Measurements from ENCODE around the gene UQCR10.

UQCR10 gene

GRCh38 chr22:29799217-29799680 is 32.1 kb downstream of the UQCR10 start:
- no peak for DNase-seq

GRCh38 chr22:29801153-29801552 is 34.0 kb downstream of the UQCR10 start:
- DNase-seq = no peak

GRCh38 chr22:29801796-29802195 is 34.6 kb downstream of the UQCR10 start:
- DNase-seq = no peak

- DNase-seq = no peak
These were observed 36.0 kb downstream of the UQCR10 start for GRCh38 chr22:29803190-29803589.

GRCh38 chr22:29804985-29805384 is 37.8 kb downstream of the UQCR10 start:
- DNase-seq = no peak

- no peak for DNase-seq
These were observed 39.0 kb downstream of the UQCR10 start for GRCh38 chr22:29806196-29806595.

- no peak for DNase-seq
These were observed 43.0 kb downstream of the UQCR10 start for GRCh38 chr22:29810216-29810615.

GRCh38 chr22:29811377-29811776 is 44.2 kb downstream of the UQCR10 start:
- no peak for DNase-seq

GRCh38 chr22:29813126-29813525 is 46.0 kb downstream of the UQCR10 start:
- DNase-seq = no peak

GRCh38 chr22:29813563-29813962 is 46.4 kb downstream of the UQCR10 start:
- no peak for DNase-seq

GRCh38 chr22:29814003-29814402 is 46.8 kb downstream of the UQCR10 start:
- no peak for DNase-seq

GRCh38 chr22:29815580-29815979 is 48.4 kb downstream of the UQCR10 start:
- DNase-seq = no peak

- no peak for DNase-seq
These were observed 49.0 kb downstream of the UQCR10 start for GRCh38 chr22:29816128-29816527.

- DNase-seq = no peak
These were observed 49.4 kb downstream of the UQCR10 start for GRCh38 chr22:29816539-29816938.

- DNase-seq = no peak
These were observed 49.8 kb downstream of the UQCR10 start for GRCh38 chr22:29816980-29817379.

GRCh38 chr22:29817724-29818123 is 50.6 kb downstream of the UQCR10 start:
- no peak for DNase-seq

- DNase-seq = no peak
These were observed 52.3 kb downstream of the UQCR10 start for GRCh38 chr22:29819501-29819900.

Data from activated CD4-positive, alpha-beta T cell treated with anti-CD3 and anti-CD28 coated beads for 4 hours (primary cell).